HepG2 (cell line): ENCODE data around the gene YAP1. TPM values are rescaled to one million over a fixed set of nuclear protein-coding genes. Genes with fewer than 3 reads are reported as not detected.

Experiments
- ATAC-seq: fragments of 200-7000 bp; cut with Tn5 transposase; 3 replicates; pipeline ENCODE4 v1.9.1; 2020; ENCODE audit warnings: mild to moderate bottlenecking, moderate library complexity
- BruUV-seq: library from RNA; stranded (reverse); fragments of 400-500 nt; replicated peaks from 2 replicates; lab custom pipeline; 2021; lab: Mats Ljungman, UMichigan
- CTCF ChIA-PET: fragments of 300-600 bp; formaldehyde crosslinking; extraction: SDS; loops from one replicate; lab custom pipeline; 2021; ENCODE audit warnings: low total read pairs, inconsistent platforms, low intra/inter-chr PET ratio; lab: Yijun Ruan, JAX
- POLR2A ChIA-PET: fragments of 350-600 bp; sonication (Branson Sonifier 250); formaldehyde crosslinking; loops from one replicate; lab custom pipeline; 2020; ENCODE audit warnings: antibody characterized with exemption, inconsistent platforms; lab: Yijun Ruan, JAX
- DNase-seq: peaks from one replicate; pipeline ENCODE4 v3.0.0-alpha.2; 2015; ENCODE audit warnings: low spot score
- FAIRE-seq: peaks from 3 replicates; lab custom pipeline; 2011; peaks lifted over from hg19 to GRCh38; lab: Jason Lieb, UNC
- H2AFZ ChIP-seq: one replicate; pipeline ENCODE4 v1.6.1; 2011; ENCODE audit warnings: low read length, inconsistent platforms
- H3K27ac ChIP-seq: fragments of 300-600 bp; 3 replicates; pipeline ENCODE4 v1.8.0; 2011; ENCODE audit warnings: mixed run types, mild to moderate bottlenecking, mixed read lengths, low read length, inconsistent platforms; ENCODE audit not compliant: insufficient read depth; ENCODE audit errors: extremely low read length
- H3K27me3 ChIP-seq, 2 experiments: fragments of 200-600 bp in 1 of 2; 2 replicates in 1 of 2; 3 replicates in 1 of 2; pipeline versions ENCODE4 v1.6.0 to v1.8.0; 2011; ENCODE audit warnings: low read length in 2 of 2, mild to moderate bottlenecking in 2 of 2, moderate library complexity in 2 of 2, inconsistent platforms in 1 of 2; ENCODE audit not compliant: insufficient read depth in 2 of 2, control insufficient read depth in 1 of 2
- H3K36me3 ChIP-seq, 2 experiments: fragments of 200-600 bp in 1 of 2; replicated peaks in 1 of 2; 2 replicates in 1 of 2; 3 replicates in 1 of 2; pipeline versions ENCODE4 v1.5.1 to v1.8.0; 2011; ENCODE audit warnings: low read length in 2 of 2, inconsistent platforms in 1 of 2; ENCODE audit not compliant: insufficient read depth in 2 of 2, control insufficient read depth in 1 of 2
- H3K4me1 ChIP-seq: 2 replicates; pipeline ENCODE4 v1.5.1; 2012; ENCODE audit warnings: low read length, inconsistent platforms; ENCODE audit not compliant: insufficient read depth
- H3K4me2 ChIP-seq: 2 replicates; pipeline ENCODE4 v1.6.0; 2011; ENCODE audit warnings: low read depth, low read length, inconsistent platforms
- H3K4me3 ChIP-seq, 3 experiments: fragments of 200-600 bp in 1 of 3; sonication (generic), shearing (Covaris generic) in 1 of 3; replicated peaks in 1 of 3; 2 replicates each; pipeline ENCODE4 v1.5.1; 2011 to 2016; ENCODE audit warnings: low read length in 3 of 3, inconsistent platforms in 2 of 3, low read depth in 2 of 3, mild to moderate bottlenecking in 2 of 3, control low read depth in 1 of 3, mixed read lengths in 1 of 3; ENCODE audit not compliant: insufficient read depth in 1 of 3
- H3K79me2 ChIP-seq: one replicate; pipeline ENCODE4 v1.6.1; 2011; ENCODE audit warnings: low read length, inconsistent platforms; ENCODE audit not compliant: insufficient read depth
- H3K9ac ChIP-seq: 2 replicates; pipeline ENCODE4 v1.6.0; 2011; ENCODE audit warnings: mild to moderate bottlenecking, low read depth, low read length, inconsistent platforms; ENCODE audit not compliant: insufficient read depth
- H3K9me3 ChIP-seq: 2 replicates; pipeline ENCODE4 v1.5.1; 2012; ENCODE audit warnings: mild to moderate bottlenecking, low read length
- H4K20me1 ChIP-seq: 2 replicates; pipeline ENCODE4 v1.6.0; 2011; ENCODE audit warnings: inconsistent platforms, mild to moderate bottlenecking, low read length, moderate library complexity; ENCODE audit not compliant: insufficient read depth
- CEBPG ChIP-seq: IDR thresholded peaks from 2 replicates; pipeline ENCODE4 v1.6.1; 2016
- SETDB1 ChIP-seq: sonication (generic); formaldehyde crosslinking; IDR thresholded peaks from 2 replicates; pipeline ENCODE4 v1.5.1; 2020; ENCODE audit warnings: missing genetic modification reagents, mild to moderate bottlenecking, borderline replicate concordance
- SNRNP70 ChIP-seq: fragments of 200-400 bp; formaldehyde crosslinking; IDR thresholded peaks from 2 replicates; pipeline ENCODE4 v1.6.1; 2017; ENCODE audit warnings: mild to moderate bottlenecking, low read depth, low read length, moderate library complexity
- ZBTB8A ChIP-seq: sonication (generic); formaldehyde crosslinking; IDR thresholded peaks from 2 replicates; pipeline ENCODE4 v1.4.0; 2020; ENCODE audit warnings: mild to moderate bottlenecking, low read depth, missing genetic modification reagents, borderline replicate concordance
- ZMYM4 ChIP-seq: sonication (generic); formaldehyde crosslinking; IDR thresholded peaks from 2 replicates; pipeline ENCODE4 v1.8.1; 2023; ENCODE audit warnings: mild to moderate bottlenecking, missing genetic modification reagents
- ZNF407 ChIP-seq: sonication (generic); formaldehyde crosslinking; IDR thresholded peaks from one replicate; pipeline ENCODE4 v1.5.1; 2020; ENCODE audit warnings: mild to moderate bottlenecking, missing genetic modification reagents; ENCODE audit errors: not compliant biosample characterization
- ZNF607 ChIP-seq: sonication (generic); formaldehyde crosslinking; IDR thresholded peaks from 2 replicates; pipeline ENCODE4 v1.5.1; 2020; ENCODE audit warnings: missing genetic modification reagents, mild to moderate bottlenecking, borderline replicate concordance
- WGBS: methylation state at CpG from one replicate; pipeline ENCODE4 v1.1.6; 2017; ENCODE audit warnings: low lambda C conversion rate; 5-methylcytosine and 5-hydroxymethylcytosine counted together
- in situ Hi-C: cut with HindIII; loops from 2 replicates; pipeline ENCODE4 v1.10.0; 2017; ENCODE audit warnings: low pct_unique_long_range_greater_than_20kb; ENCODE audit not compliant: extremely low pct_ligation_motif_present
- intact Hi-C: fragments of 100-400 bp; cut with micrococcal nuclease; formaldehyde crosslinking; loops from one replicate; pipeline ENCODE4 v1.10.0; 2022; ENCODE audit not compliant: unreplicated experiment
- polyA plus RNA-seq, 8 experiments: library from polyadenylated mRNA; depleted of rRNA in 3 of 8; stranded (reverse) in 7 of 8; unstranded in 1 of 8; fragments of >200 nt; fragmentation: Illumina TruSeq in 4 of 8; extraction: Trizol in 4 of 8; gene quantifications; 2 replicates each; pipeline versions ENCODE4 v1.2.1 to v1.2.3, GENCODE V29; 2011 to 2016; ENCODE audit warnings: low read depth in 4 of 8, missing spikeins in 1 of 8, mixed read lengths in 1 of 8; ENCODE audit not compliant: insufficient read depth in 1 of 8
- total RNA-seq, 5 experiments: library from RNA; depleted of rRNA; stranded (reverse); fragments of >200 nt; fragmentation: Illumina TruSeq; extraction: Trizol; gene quantifications; 2 replicates each; pipeline ENCODE4 v1.2.3, GENCODE V29; 2016; ENCODE audit warnings: low read depth in 1 of 5

Gene YAP1
- total and polyA plus RNA-seq, 2 of the 13 experiments (the other 11 are each of a cell fraction or from before 2014, with no cell fraction given), result 59.5 to 91.0 TPM

- TF ChIP-seq ZNF407 (CRISPR knock-in tag) (no peak), ZNF607 (CRISPR knock-in tag) (no peak), ZBTB8A (CRISPR knock-in tag) (no peak)
These were observed 32.1 kb downstream of the YAP1 start (continued) for GRCh38 chr11:102142333-102142732.

GRCh38 chr11:102143867-102144266 is 33.6 kb downstream of the YAP1 start:
- POLR2A ChIA-PET, result interaction anchor here (1.2 kb wide), 1 partner anchor 34 kb away, joined by 3 read pairs; no protein-coding TSS in a partner anchor
- Histone ChIP-seq H3K4me2 (no peak overlapping the region), H3K27me3 (no peaks in the 10 kb centered on the region), H3K9ac (no peak overlapping the region), H3K4me3 (no peak overlapping the region), H3K9me3 (no peaks in the 10 kb centered on the region), H3K4me1 (peaks cover 82% of the 10 kb centered on the region), H3K79me2 (peaks cover 99% of the 10 kb centered on the region), H3K36me3 (peaks cover 4 to 20% of the 10 kb centered on the region in 2 experiments; a peak in 4 of 5 replicates), H3K27ac (peak overlapping the region; percentile 58), H4K20me1 (peaks cover 28% of the 10 kb centered on the region), H2AFZ (no peak overlapping the region)
- 53% methylated on average over 1 of the region's 1 CpG for WGBS
- CTCF ChIA-PET, result no interaction called here
- no peak for TF ChIP-seq CEBPG (CRISPR knock-in tag)
- TF ChIP-seq SETDB1 (CRISPR knock-in tag), result no peak
- TF ChIP-seq SNRNP70, result no peak
- TF ChIP-seq ZMYM4 (CRISPR knock-in tag), result no peak
- FAIRE-seq (no peak), DNase-seq (no peak), ATAC-seq (peak; percentile 66)
- in situ Hi-C loops (no loop called here), intact Hi-C loops (loop anchor here (1.0 kb wide), 1 partner anchor 9 kb away; no protein-coding TSS in a partner anchor)
- no TSS peak for BruUV-seq
